HepG2 (cell line): ENCODE data around the gene HINT2. TPM values are rescaled to one million over a fixed set of nuclear protein-coding genes. Genes with fewer than 3 reads are reported as not detected.
A peak's percentile ranks its signal among the peaks of the same experiment; 100 is the strongest.

ENCODE experiments used
- DNMT1 ChIP-seq: sonication (generic); formaldehyde crosslinking; IDR thresholded peaks from 2 replicates; pipeline ENCODE4 v1.5.1; 2020; ENCODE audit warnings: mild to moderate bottlenecking, missing genetic modification reagents
- FOXA3 ChIP-seq: IDR thresholded peaks from 2 replicates; pipeline ENCODE4 v1.6.1; 2016; ENCODE audit warnings: missing genetic modification reagents, missing compliant biosample characterization
- GABPB1 ChIP-seq: IDR thresholded peaks from 2 replicates; pipeline ENCODE4 v1.6.1; 2016; ENCODE audit warnings: mild to moderate bottlenecking, missing genetic modification reagents, moderate library complexity, missing compliant biosample characterization
- MED13 ChIP-seq: sonication (generic); formaldehyde crosslinking; IDR thresholded peaks from 2 replicates; pipeline ENCODE4 v1.5.0; 2020; ENCODE audit warnings: missing genetic modification reagents
- NBN ChIP-seq: fragments of 450-650 bp; conservative IDR thresholded peaks from 2 replicates; pipeline ENCODE4 v1.6.1; 2017
- PATZ1 ChIP-seq: sonication (generic); formaldehyde crosslinking; IDR thresholded peaks from 2 replicates; pipeline ENCODE4 v1.4.0; 2020; ENCODE audit warnings: missing genetic modification reagents
- POLR2A ChIP-seq, 2 experiments: IDR thresholded peaks; 2 replicates each; pipeline ENCODE4 v1.6.1; 2011; ENCODE audit warnings: low read depth in 2 of 2, low read length in 2 of 2, mild to moderate bottlenecking in 1 of 2, moderate library complexity in 1 of 2; ENCODE audit not compliant: insufficient read depth in 1 of 2
- RBM22 ChIP-seq: fragments of 200-400 bp; formaldehyde crosslinking; optimal IDR thresholded peaks from 2 replicates; pipeline ENCODE3; 2017; ENCODE audit warnings: mild to moderate bottlenecking, low read length, moderate library complexity
- RELA ChIP-seq: sonication (generic); formaldehyde crosslinking; IDR thresholded peaks from 2 replicates; pipeline ENCODE4 v1.4.0; 2020; ENCODE audit warnings: missing genetic modification reagents
- RFX3 ChIP-seq: IDR thresholded peaks from 2 replicates; pipeline ENCODE4 v1.6.1; 2016; ENCODE audit warnings: missing biosample characterization, missing genetic modification reagents
- SALL2 ChIP-seq: sonication (generic); formaldehyde crosslinking; IDR thresholded peaks from 2 replicates; pipeline ENCODE4 v1.8.1; 2023; ENCODE audit warnings: mild to moderate bottlenecking, missing genetic modification reagents, inconsistent platforms
- SMARCC2 ChIP-seq: fragments of 450-650 bp; IDR thresholded peaks from 2 replicates; pipeline ENCODE4 v1.6.1; 2017; ENCODE audit warnings: antibody characterized with exemption, mild to moderate bottlenecking
- TCF12 ChIP-seq, 2 experiments: fragments of 450-650 bp in 1 of 2; sonication (generic) in 1 of 2; formaldehyde crosslinking in 1 of 2; IDR thresholded peaks; 2 replicates each; pipeline versions ENCODE4 v1.6.1 to v1.8.0; 2017 to 2022; ENCODE audit warnings: antibody characterized with exemption in 1 of 2, mild to moderate bottlenecking in 1 of 2, missing genetic modification reagents in 1 of 2, moderate library complexity in 1 of 2
- TOPORS ChIP-seq: sonication (generic); formaldehyde crosslinking; IDR thresholded peaks from 2 replicates; pipeline ENCODE4 v1.8.0; 2023; ENCODE audit warnings: mild to moderate bottlenecking, missing genetic modification reagents
- U2AF2 ChIP-seq: fragments of 200-400 bp; formaldehyde crosslinking; IDR thresholded peaks from 2 replicates; pipeline ENCODE4 v1.6.1; 2017; ENCODE audit warnings: low read depth, mild to moderate bottlenecking, low read length
- YEATS4 ChIP-seq: sonication (generic); formaldehyde crosslinking; IDR thresholded peaks from 2 replicates; pipeline ENCODE4 v1.4.0; 2020; ENCODE audit warnings: missing genetic modification reagents, borderline replicate concordance
- ZBTB33 ChIP-seq: sonication (generic); formaldehyde crosslinking; IDR thresholded peaks from 2 replicates; pipeline ENCODE4 v1.4.0; 2020; ENCODE audit warnings: missing genetic modification reagents
- ZBTB7A ChIP-seq: sonication (generic); formaldehyde crosslinking; IDR thresholded peaks from 2 replicates; pipeline ENCODE4 v1.8.0; 2022; ENCODE audit warnings: mild to moderate bottlenecking, missing genetic modification reagents
- ZFX ChIP-seq: sonication (generic); formaldehyde crosslinking; IDR thresholded peaks from 2 replicates; pipeline ENCODE4 v1.4.0; 2020; ENCODE audit warnings: mild to moderate bottlenecking, low read depth, missing genetic modification reagents, moderate library complexity
- ZFY ChIP-seq: sonication (generic); formaldehyde crosslinking; IDR thresholded peaks from 2 replicates; pipeline ENCODE4 v1.4.0; 2020; ENCODE audit warnings: missing genetic modification reagents
- ZMAT3 ChIP-seq: sonication (generic); formaldehyde crosslinking; conservative IDR thresholded peaks from 2 replicates; pipeline ENCODE4 v1.7.0; 2021; ENCODE audit warnings: missing genetic modification reagents
- ZNF687 ChIP-seq: sonication (generic); formaldehyde crosslinking; IDR thresholded peaks from 2 replicates; pipeline ENCODE4 v1.5.1; 2020; ENCODE audit warnings: mild to moderate bottlenecking, missing genetic modification reagents, moderate library complexity
- ZNF746 ChIP-seq: sonication (generic); formaldehyde crosslinking; IDR thresholded peaks from 2 replicates; pipeline ENCODE4 v1.8.0; 2022; ENCODE audit warnings: mild to moderate bottlenecking, missing genetic modification reagents
- ZNF891 ChIP-seq: sonication (generic); formaldehyde crosslinking; IDR thresholded peaks from 2 replicates; pipeline ENCODE4 v1.5.0; 2020; ENCODE audit warnings: mild to moderate bottlenecking, missing genetic modification reagents
- polyA plus RNA-seq, 8 experiments: library from polyadenylated mRNA; depleted of rRNA in 3 of 8; stranded (reverse) in 7 of 8; unstranded in 1 of 8; fragments of >200 nt; fragmentation: Illumina TruSeq in 4 of 8; extraction: Trizol in 4 of 8; gene quantifications; 2 replicates each; pipeline versions ENCODE4 v1.2.1 to v1.2.3, GENCODE V29; 2011 to 2016; ENCODE audit warnings: low read depth in 4 of 8, missing spikeins in 1 of 8, mixed read lengths in 1 of 8; ENCODE audit not compliant: insufficient read depth in 1 of 8
- total RNA-seq, 5 experiments: library from RNA; depleted of rRNA; stranded (reverse); fragments of >200 nt; fragmentation: Illumina TruSeq; extraction: Trizol; gene quantifications; 2 replicates each; pipeline ENCODE4 v1.2.3, GENCODE V29; 2016; ENCODE audit warnings: low read depth in 1 of 5

Gene HINT2
- total and polyA plus RNA-seq, 2 of the 13 experiments (the other 11 are each of a cell fraction or from before 2014, with no cell fraction given): 37.9 to 56.2 TPM

- no peak for TF ChIP-seq ZBTB33 (CRISPR knock-in tag)
- peak; percentile 62; the same call in 1 of the 2 replicates for TF ChIP-seq ZMAT3
- 0 out of 2 replicates have a peak, but pooled peaks have one; percentile 4 for TF ChIP-seq TOPORS
- no peak for TF ChIP-seq FOXA3
- no peak for TF ChIP-seq TCF12 (IDR thresholded peaks at IDR 0.05)
- no peak for TF ChIP-seq TCF12 (CRISPR knock-in tag; IDR thresholded peaks at IDR 0.05)
- TF ChIP-seq ZNF746 (CRISPR knock-in tag): 0 out of 2 replicates have a peak, but pooled peaks have one; percentile 57
- no peak for TF ChIP-seq RBM22
- TF ChIP-seq GABPB1 (CRISPR knock-in tag): peak; percentile 49; the same call in 1 of the 2 replicates
- TF ChIP-seq RFX3 (CRISPR knock-in tag): no peak
- no peak for TF ChIP-seq RELA (CRISPR knock-in tag)
- TF ChIP-seq ZNF687: peak; percentile 49
- no peak for TF ChIP-seq DNMT1 (CRISPR knock-in tag)
- 0 out of 2 replicates have a peak, but pooled peaks have one; percentile 25 for TF ChIP-seq SALL2
- TF ChIP-seq NBN: no peak
- TF ChIP-seq ZBTB7A: no peak
- TF ChIP-seq ZFY (CRISPR knock-in tag): peak; percentile 88
- no peak for TF ChIP-seq U2AF2
- TF ChIP-seq ZNF891: 0 out of 2 replicates have a peak, but pooled peaks have one; percentile 54
- peak; percentile 30; the same call in 1 of the 2 replicates for TF ChIP-seq YEATS4 (CRISPR knock-in tag)
- TF ChIP-seq PATZ1 (CRISPR knock-in tag): 0 out of 2 replicates have a peak, but pooled peaks have one; percentile 17
- no peak for TF ChIP-seq MED13 (CRISPR knock-in tag)
- TF ChIP-seq POLR2A (IDR thresholded peaks at IDR 0.05; ENCODE audit: insufficient read depth in 1 of 2, low read depth in 2 of 2, low read length in 2 of 2): no peak
- no peak for TF ChIP-seq SMARCC2
- TF ChIP-seq ZFX (CRISPR knock-in tag): peak; percentile 73
These were observed 14.4 kb upstream of the HINT2 start, which contains the start of gene TMEM8B (continued) for GRCh38 chr9:35829084-35829763.
